Measurements from ENCODE around the gene VAV1. TPM values are rescaled to one million over a fixed set of nuclear protein-coding genes. Genes with fewer than 3 reads are reported as not detected.

The VAV1 gene
- total and polyA plus RNA-seq, 2 of the 13 experiments (the other 11 are each of a cell fraction or from before 2014, with no cell fraction given) = not detected

DNA sequence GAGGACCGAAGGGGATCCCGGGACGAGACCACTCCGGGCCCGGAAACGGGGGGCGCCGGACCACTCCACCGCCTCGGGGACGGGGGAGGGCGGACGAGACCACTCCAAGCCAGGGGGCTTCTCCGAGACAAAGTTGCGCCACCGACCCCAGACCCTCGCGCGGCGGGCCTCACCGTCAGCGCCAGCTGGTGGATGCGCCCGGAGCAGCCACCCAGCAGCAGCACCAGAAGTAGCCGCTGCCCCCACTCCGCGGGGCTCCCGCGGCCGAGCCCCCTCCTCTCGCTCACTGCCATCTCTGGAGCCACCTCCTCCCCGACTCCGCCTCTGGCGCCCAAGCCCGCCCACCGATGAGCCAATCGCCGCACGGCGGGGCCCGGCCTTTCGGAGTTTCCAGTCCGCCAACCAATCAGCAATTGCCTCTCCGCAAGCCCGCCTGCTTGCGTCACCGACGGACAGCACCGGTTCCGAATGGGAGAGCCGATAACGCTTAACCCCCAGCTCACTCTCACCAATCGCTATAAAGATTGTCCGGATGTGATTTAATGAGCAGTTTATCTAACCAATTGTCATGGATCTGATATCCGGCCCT is 35.1 kb upstream of the VAV1 start, which contains the start of gene GPR108 (continued):
- TF ChIP-seq, protein P1, sequence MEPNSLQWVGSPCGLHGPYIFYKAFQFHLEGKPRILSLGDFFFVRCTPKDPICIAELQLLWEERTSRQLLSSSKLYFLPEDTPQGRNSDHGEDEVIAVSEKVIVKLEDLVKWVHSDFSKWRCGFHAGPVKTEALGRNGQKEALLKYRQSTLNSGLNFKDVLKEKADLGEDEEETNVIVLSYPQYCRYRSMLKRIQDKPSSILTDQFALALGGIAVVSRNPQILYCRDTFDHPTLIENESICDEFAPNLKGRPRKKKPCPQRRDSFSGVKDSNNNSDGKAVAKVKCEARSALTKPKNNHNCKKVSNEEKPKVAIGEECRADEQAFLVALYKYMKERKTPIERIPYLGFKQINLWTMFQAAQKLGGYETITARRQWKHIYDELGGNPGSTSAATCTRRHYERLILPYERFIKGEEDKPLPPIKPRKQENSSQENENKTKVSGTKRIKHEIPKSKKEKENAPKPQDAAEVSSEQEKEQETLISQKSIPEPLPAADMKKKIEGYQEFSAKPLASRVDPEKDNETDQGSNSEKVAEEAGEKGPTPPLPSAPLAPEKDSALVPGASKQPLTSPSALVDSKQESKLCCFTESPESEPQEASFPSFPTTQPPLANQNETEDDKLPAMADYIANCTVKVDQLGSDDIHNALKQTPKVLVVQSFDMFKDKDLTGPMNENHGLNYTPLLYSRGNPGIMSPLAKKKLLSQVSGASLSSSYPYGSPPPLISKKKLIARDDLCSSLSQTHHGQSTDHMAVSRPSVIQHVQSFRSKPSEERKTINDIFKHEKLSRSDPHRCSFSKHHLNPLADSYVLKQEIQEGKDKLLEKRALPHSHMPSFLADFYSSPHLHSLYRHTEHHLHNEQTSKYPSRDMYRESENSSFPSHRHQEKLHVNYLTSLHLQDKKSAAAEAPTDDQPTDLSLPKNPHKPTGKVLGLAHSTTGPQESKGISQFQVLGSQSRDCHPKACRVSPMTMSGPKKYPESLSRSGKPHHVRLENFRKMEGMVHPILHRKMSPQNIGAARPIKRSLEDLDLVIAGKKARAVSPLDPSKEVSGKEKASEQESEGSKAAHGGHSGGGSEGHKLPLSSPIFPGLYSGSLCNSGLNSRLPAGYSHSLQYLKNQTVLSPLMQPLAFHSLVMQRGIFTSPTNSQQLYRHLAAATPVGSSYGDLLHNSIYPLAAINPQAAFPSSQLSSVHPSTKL (CRISPR knock-in tag; IDR thresholded peaks at IDR 0.05) = peak; percentile 16; the same call in 1 of the 2 replicates
- TF ChIP-seq, protein P2, sequence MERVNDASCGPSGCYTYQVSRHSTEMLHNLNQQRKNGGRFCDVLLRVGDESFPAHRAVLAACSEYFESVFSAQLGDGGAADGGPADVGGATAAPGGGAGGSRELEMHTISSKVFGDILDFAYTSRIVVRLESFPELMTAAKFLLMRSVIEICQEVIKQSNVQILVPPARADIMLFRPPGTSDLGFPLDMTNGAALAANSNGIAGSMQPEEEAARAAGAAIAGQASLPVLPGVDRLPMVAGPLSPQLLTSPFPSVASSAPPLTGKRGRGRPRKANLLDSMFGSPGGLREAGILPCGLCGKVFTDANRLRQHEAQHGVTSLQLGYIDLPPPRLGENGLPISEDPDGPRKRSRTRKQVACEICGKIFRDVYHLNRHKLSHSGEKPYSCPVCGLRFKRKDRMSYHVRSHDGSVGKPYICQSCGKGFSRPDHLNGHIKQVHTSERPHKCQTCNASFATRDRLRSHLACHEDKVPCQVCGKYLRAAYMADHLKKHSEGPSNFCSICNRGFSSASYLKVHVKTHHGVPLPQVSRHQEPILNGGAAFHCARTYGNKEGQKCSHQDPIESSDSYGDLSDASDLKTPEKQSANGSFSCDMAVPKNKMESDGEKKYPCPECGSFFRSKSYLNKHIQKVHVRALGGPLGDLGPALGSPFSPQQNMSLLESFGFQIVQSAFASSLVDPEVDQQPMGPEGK (CRISPR knock-in tag; IDR thresholded peaks at IDR 0.05) = peak; percentile 52
- TF ChIP-seq, protein P3, sequence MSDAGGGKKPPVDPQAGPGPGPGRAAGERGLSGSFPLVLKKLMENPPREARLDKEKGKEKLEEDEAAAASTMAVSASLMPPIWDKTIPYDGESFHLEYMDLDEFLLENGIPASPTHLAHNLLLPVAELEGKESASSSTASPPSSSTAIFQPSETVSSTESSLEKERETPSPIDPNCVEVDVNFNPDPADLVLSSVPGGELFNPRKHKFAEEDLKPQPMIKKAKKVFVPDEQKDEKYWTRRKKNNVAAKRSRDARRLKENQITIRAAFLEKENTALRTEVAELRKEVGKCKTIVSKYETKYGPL (CRISPR knock-in tag; IDR thresholded peaks at IDR 0.05) = 0 out of 2 replicates have a peak, but pooled peaks have one; percentile 49
- TF ChIP-seq SP1 (IDR thresholded peaks at IDR 0.05) (peak; percentile 56), SP1 (CRISPR knock-in tag; IDR thresholded peaks at IDR 0.05) (peak; percentile 79), CREB1 (IDR thresholded peaks at IDR 0.05) (peak; percentile 98), CREB1 (CRISPR knock-in tag; IDR thresholded peaks at IDR 0.05) (peak; percentile 99), MAZ (IDR thresholded peaks at IDR 0.05; ENCODE audit: borderline replicate concordance, low read depth, low read length) (peak; percentile 98), MAZ (CRISPR knock-in tag; IDR thresholded peaks at IDR 0.05; ENCODE audit: low read depth) (peak; percentile 89), ZNF713 (CRISPR knock-in tag; IDR thresholded peaks at IDR 0.05) (peak; percentile 70; the same call in 1 of the 2 replicates), SAP130 (CRISPR knock-in tag; IDR thresholded peaks at IDR 0.05; ENCODE audit: low read depth) (peak; percentile 10; the same call in 1 of the 2 replicates), ASH2L (IDR thresholded peaks at IDR 0.05; ENCODE audit: insufficient read length, low read depth, low read length) (peak; percentile 64), CBFB (CRISPR knock-in tag; IDR thresholded peaks at IDR 0.05) (peak; percentile 27; the same call in 1 of the 2 replicates), ISL2 (CRISPR knock-in tag; IDR thresholded peaks at IDR 0.05) (peak; percentile 27; the same call in 1 of the 2 replicates), U2AF2 (IDR thresholded peaks at IDR 0.05; ENCODE audit: low read depth, low read length) (no peak), ZNF20 (CRISPR knock-in tag; IDR thresholded peaks at IDR 0.05) (peak; percentile 76; the same call in 1 of the 2 replicates), HNRNPK (IDR thresholded peaks at IDR 0.05; ENCODE audit: low read depth, low read length, poor library complexity, severe bottlenecking) (peak; percentile 65), GABPB1 (CRISPR knock-in tag; IDR thresholded peaks at IDR 0.05) (peak; percentile 88), PBX2 (CRISPR knock-in tag; IDR thresholded peaks at IDR 0.05) (peak; percentile 97), SMARCC2 (IDR thresholded peaks at IDR 0.05) (no peak), ZNF235 (CRISPR knock-in tag; IDR thresholded peaks at IDR 0.05; ENCODE audit: borderline replicate concordance) (peak; percentile 83; the same call in 1 of the 2 replicates)
- TF ChIP-seq, protein P4, sequence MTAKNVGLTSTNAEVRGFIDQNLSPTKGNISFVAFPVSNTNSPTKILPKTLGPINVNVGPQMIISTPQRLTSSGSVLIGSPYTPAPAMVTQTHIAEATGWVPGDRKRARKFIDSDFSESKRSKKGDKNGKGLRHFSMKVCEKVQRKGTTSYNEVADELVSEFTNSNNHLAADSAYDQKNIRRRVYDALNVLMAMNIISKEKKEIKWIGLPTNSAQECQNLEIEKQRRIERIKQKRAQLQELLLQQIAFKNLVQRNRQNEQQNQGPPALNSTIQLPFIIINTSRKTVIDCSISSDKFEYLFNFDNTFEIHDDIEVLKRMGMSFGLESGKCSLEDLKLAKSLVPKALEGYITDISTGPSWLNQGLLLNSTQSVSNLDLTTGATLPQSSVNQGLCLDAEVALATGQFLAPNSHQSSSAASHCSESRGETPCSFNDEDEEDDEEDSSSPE (CRISPR knock-in tag; IDR thresholded peaks at IDR 0.05) = peak; percentile 54
